Large intestine (tissue), 3 donors: ENCODE measurements around the gene EXOSC10. TPM values are rescaled to one million over a fixed set of nuclear protein-coding genes. Genes with fewer than 3 reads are reported as not detected.
"Not testable (repeated sequence)": the region's sequence is repeated elsewhere in the genome, so short reads cannot be mapped to it uniquely, and the experiment has no call there.

ENCODE experiments used
- DNase-seq, 2 donors: peaks; one replicate each; pipeline versions ENCODE4 v3.0.0 to v3.0.0-alpha.2; 2013
- H3K27ac ChIP-seq: one replicate; pipeline ENCODE4 v1.5.1; 2013; ENCODE audit warnings: low read length
- H3K27me3 ChIP-seq: 2 replicates; pipeline ENCODE4 v1.6.1; 2013; ENCODE audit warnings: low read length; ENCODE audit not compliant: control insufficient read depth, insufficient read depth
- H3K36me3 ChIP-seq: 2 replicates; pipeline ENCODE4 v1.6.1; 2013; ENCODE audit warnings: low read length; ENCODE audit not compliant: control insufficient read depth, insufficient read depth
- H3K4me1 ChIP-seq: one replicate; pipeline ENCODE4 v1.6.1; 2013; ENCODE audit warnings: low read length; ENCODE audit not compliant: control insufficient read depth, insufficient read depth
- H3K4me3 ChIP-seq: one replicate; pipeline ENCODE4 v1.5.1; 2013; ENCODE audit warnings: low read length
- H3K9me3 ChIP-seq: one replicate; pipeline ENCODE4 v1.6.1; 2013; ENCODE audit warnings: mild to moderate bottlenecking, low read depth, low read length, moderate library complexity; ENCODE audit not compliant: control insufficient read depth
- whole genome bisulfite sequencing: methylation state at CpG from one replicate; pipeline ENCODE4 v1.1.5; 2013; ENCODE audit warnings: low lambda C conversion rate; ENCODE audit not compliant: insufficient coverage; 5-methylcytosine and 5-hydroxymethylcytosine counted together
- polyA plus RNA-seq: library from polyadenylated mRNA; unstranded; fragments of 120-200 nt; gene quantifications from one replicate; pipeline ENCODE4 v1.2.1, GENCODE V29; 2013

The EXOSC10 gene
- polyA plus RNA-seq, 1 donor: 66.6 TPM

DNA sequence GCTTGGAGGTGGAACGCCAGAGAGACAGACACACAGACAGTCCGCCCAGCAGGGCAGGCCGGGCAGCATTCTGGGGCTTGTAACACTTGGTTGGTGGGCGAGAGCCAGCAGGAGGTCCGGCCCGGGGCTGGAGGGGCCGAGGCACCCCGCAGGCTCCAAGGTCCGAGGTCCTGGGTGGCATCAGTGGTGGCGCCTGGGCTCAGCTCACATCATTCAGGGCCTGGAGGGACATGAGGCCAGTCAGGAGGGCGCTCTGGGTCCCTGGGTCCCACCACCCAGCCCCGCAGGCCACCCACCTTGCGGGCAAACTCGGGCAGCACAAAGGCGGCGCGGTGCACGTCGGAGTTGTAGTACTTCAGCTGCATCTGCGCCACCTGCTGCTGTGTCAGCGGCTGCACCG, 45.0 kb downstream of the EXOSC10 start:
- H3K9me3 ChIP-seq: no peaks in the 10 kb centered on the region
- H3K4me1 ChIP-seq: peaks cover 10% of the 10 kb centered on the region
- H3K27ac ChIP-seq: no peak overlapping the region
- DNase-seq: no peak
- H3K4me3 ChIP-seq: no peak overlapping the region
- H3K27me3 ChIP-seq: peaks cover 13% of the 10 kb centered on the region
- H3K36me3 ChIP-seq: peaks cover 19% of the 10 kb centered on the region
- WGBS: no CpG with 5 or more reads among the region's 22 CpGs

GRCh38 chr1:11054181-11054580, 45.5 kb downstream of the EXOSC10 start:
- H3K9me3 ChIP-seq: no peaks in the 10 kb centered on the region
- H3K4me1 ChIP-seq: peaks cover 10% of the 10 kb centered on the region
- WGBS: no CpG with 5 or more reads among the region's 7 CpGs
- H3K27me3 ChIP-seq: peaks cover 13% of the 10 kb centered on the region
- no peak overlapping the region for H3K4me3 ChIP-seq
- no peak overlapping the region for H3K27ac ChIP-seq
- peaks cover 19% of the 10 kb centered on the region for H3K36me3 ChIP-seq
- DNase-seq: no peak

- no CpG with 5 or more reads among the region's 10 CpGs for WGBS
- DNase-seq: peak in 1 of 2 donors; percentile 11
- no peaks in the 10 kb centered on the region for H3K9me3 ChIP-seq
- peaks cover 19% of the 10 kb centered on the region for H3K36me3 ChIP-seq
- no peak overlapping the region for H3K27ac ChIP-seq
- H3K4me3 ChIP-seq: no peak overlapping the region
- H3K4me1 ChIP-seq: peaks cover 6% of the 10 kb centered on the region
- H3K27me3 ChIP-seq: peaks cover 13% of the 10 kb centered on the region
Observed at GRCh38 chr1:11053758-11054137, 45.9 kb downstream of the EXOSC10 start.

GRCh38 chr1:11052839-11053757, 46.6 kb downstream of the EXOSC10 start:
- peaks cover 13% of the 10 kb centered on the region for H3K27me3 ChIP-seq
- H3K36me3 ChIP-seq: peaks cover 19% of the 10 kb centered on the region
- DNase-seq: peak in 1 of 2 donors; percentile 11
- peaks cover 5% of the 10 kb centered on the region for H3K4me1 ChIP-seq
- H3K9me3 ChIP-seq: no peaks in the 10 kb centered on the region
- no peak overlapping the region for H3K4me3 ChIP-seq
- WGBS: no CpG with 5 or more reads among the region's 29 CpGs
- H3K27ac ChIP-seq: no peak overlapping the region

- Histone ChIP-seq H3K4me3 (no peak overlapping the region), H3K36me3 (peaks cover 14% of the 10 kb centered on the region), H3K9me3 (no peaks in the 10 kb centered on the region), H3K4me1 (peaks cover 5% of the 10 kb centered on the region), H3K27ac (no peak overlapping the region), H3K27me3 (peaks cover 13% of the 10 kb centered on the region)
- no CpG with 5 or more reads among the region's 19 CpGs for WGBS
- no peak for DNase-seq
Observed at GRCh38 chr1:11051781-11052511, 47.7 kb downstream of the EXOSC10 start.

DNA sequence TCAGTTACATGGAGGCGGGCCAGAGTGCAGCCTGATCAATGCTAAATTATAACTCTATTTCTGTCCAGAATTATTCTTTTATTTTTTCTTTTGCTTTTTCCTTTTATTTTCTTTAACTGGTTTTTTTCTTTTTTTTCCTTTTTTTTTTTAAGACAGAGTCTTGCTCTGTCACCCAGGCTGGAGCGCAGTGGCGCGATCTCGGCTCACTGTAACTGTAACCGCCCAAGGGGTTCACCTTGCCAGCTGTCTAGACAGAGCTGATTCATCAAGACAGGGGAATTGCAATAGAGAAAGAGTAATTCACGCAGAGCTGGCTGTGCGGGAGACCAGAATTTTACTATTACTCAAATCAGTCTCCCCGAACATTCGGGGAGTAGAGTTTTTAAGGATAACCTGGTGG, 48.5 kb downstream of the EXOSC10 start:
- H3K4me1 ChIP-seq, H3K27ac ChIP-seq, DNase-seq, H3K36me3 ChIP-seq, H3K9me3 ChIP-seq, H3K4me3 ChIP-seq: not testable (repeated sequence)
- WGBS: 100% methylated on average over 2 of the region's 10 CpGs
- peaks cover 13% of the 10 kb centered on the region for H3K27me3 ChIP-seq

- DNase-seq: no peak
- Histone ChIP-seq H3K4me1 (no peaks in the 10 kb centered on the region), H3K36me3 (no peaks in the 10 kb centered on the region), H3K27ac (no peak within 1 kb of the TSS), H3K27me3 (no peaks in the 10 kb centered on the region), H3K9me3 (no peaks in the 10 kb centered on the region), H3K4me3 (no peak within 1 kb of the TSS)
- no CpG with 5 or more reads among the region's 28 CpGs for WGBS
Observed at GRCh38 chr1:11046625-11047365, 52.9 kb downstream of the EXOSC10 start, which contains the start of gene MASP2. Gene MASP2 (minus strand): TSS chr1:11047239. CDS start chr1:11047207, 32 bp downstream.

- no peak overlapping the region for H3K27ac ChIP-seq
- no peaks in the 10 kb centered on the region for H3K4me1 ChIP-seq
- H3K4me3 ChIP-seq: no peak overlapping the region
- DNase-seq: no peak
- H3K36me3 ChIP-seq: no peaks in the 10 kb centered on the region
- no peaks in the 10 kb centered on the region for H3K9me3 ChIP-seq
- no peaks in the 10 kb centered on the region for H3K27me3 ChIP-seq
- WGBS: no CpG with 5 or more reads among the region's 8 CpGs
Observed at GRCh38 chr1:11046270-11046566, 53.5 kb downstream of the EXOSC10 start.

DNA sequence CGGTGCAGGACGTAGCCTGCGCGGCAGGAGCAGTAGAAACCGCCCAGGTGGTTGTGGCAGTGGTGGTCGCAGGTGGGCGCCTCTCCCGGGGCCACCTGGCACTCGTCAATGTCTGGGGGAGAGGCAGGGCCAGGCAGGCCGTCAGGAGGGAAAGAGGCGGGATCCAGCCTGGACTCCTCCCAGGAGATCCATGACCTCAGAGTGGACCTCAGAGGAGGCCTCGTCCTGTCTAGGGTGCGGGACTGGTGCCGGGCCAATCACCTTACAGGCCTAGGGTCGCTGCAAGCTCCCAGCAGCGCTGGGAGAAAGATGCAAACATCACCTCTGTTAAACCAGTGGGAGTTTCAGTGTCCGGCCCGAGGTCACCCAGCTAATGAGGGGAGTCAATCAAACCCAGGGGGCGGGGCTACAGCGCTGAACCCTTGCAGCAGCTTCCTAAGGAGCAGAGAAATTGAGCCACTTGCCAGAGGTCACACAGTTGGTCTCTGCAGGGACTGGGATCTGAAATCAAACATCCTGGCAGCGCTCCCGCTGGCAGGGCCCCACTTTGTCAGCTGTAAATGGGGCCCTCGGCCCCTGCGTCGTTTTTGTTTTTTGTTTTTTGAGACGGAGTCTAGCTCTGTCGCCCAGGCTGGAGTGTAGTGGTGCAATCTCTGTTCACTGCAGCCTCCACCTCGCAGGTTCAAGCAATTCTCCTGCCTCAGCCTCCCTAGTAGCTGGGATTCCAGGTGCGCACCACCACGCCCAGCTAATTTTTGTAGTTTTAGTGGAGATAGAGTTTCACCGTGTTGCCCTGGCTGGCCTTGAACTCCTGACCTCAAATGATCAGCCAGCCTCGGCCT, 54.0 kb downstream of the EXOSC10 start:
- Histone ChIP-seq H3K4me1 (no peaks in the 10 kb centered on the region), H3K4me3 (no peak overlapping the region), H3K36me3 (no peaks in the 10 kb centered on the region), H3K27ac (no peak overlapping the region), H3K9me3 (no peaks in the 10 kb centered on the region), H3K27me3 (no peaks in the 10 kb centered on the region)
- WGBS: 93% methylated on average over 2 of the region's 32 CpGs
- no peak for DNase-seq
